GM21786 (cell line): ENCODE results near the gene PSMG2.

Experiments used
- ATAC-seq: cut with Tn5 transposase; IDR thresholded peaks from one replicate; pipeline ENCODE4 v1.9.1; 2021; ENCODE audit not compliant: unreplicated experiment

The PSMG2 gene, protein sequence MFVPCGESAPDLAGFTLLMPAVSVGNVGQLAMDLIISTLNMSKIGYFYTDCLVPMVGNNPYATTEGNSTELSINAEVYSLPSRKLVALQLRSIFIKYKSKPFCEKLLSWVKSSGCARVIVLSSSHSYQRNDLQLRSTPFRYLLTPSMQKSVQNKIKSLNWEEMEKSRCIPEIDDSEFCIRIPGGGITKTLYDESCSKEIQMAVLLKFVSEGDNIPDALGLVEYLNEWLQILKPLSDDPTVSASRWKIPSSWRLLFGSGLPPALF

DNA sequence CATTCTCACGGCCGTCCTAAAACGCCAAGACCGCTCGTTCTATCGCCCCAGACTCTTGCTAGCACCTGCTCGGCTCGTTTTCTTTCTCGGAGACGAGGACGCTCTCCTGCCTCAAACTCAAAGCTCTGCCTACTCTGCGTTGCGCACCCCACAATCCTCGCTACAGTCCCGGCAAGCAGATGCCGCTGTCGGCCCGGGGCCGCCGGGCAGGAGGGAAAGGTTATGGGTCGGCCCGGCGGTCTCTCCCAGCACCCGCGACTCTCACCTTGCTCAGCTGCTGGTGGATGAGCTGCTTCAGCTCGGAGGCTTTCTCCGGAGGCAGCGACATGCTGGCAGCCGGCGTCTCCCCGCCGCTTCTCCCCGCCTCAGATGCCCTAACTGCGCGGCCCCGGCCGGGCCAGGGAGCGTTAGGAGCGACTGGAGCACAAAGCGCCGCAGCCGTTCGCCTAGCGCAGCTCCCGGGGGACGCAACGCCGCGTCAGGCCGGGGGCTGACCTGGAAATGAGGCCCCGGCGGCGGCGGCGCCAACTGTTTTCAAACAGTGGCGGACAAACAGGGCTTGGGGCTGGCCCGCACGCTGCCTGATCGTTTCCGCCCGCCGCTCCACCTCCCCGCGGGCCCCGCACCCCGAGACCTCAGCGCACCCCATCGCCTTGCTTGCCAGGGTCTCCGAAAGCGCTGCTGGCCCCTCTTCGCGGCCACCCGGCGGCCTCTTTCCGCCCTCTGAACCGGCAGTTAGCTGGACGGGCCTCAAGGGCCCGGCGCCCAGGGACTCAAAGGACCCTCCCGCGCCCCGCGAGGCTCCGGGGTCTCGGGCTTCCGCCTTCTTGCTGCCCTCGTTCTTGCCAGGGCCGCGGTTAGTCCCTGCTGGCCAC lies at the start of gene PSMG2, which contains the start of gene CEP76:
TSS of gene PSMG2 (plus strand) at position 822 of the 875 bp plus-strand sequence. CDS start 66 bp downstream, outside the sequence.
TSS of gene CEP76 (minus strand) at position 503 of the 875 bp plus-strand sequence. CDS start at position 328, 175 bp downstream.
- ATAC-seq: peak; percentile 85

DNA sequence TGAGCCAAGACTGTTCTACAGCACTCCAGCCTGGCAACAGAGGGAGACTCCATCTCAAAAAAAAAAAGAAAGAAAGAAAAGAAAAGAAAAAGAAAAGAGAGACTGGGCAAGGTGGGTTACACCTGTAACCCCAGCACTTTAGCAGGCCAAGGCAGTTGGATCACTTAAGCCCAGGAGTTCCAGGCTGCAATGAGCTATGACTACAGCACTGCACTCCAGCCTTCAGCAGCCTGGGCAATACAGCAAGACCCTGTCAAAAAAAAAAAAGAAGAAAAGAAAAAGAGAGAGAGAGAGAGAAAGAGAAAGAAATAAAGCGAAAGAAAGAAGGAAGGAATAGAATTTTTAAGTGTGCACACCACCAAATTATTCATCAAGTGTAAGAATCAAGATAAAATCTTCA lies 47.9 kb upstream of the PSMG2 start:
- ATAC-seq: no peak

DNA sequence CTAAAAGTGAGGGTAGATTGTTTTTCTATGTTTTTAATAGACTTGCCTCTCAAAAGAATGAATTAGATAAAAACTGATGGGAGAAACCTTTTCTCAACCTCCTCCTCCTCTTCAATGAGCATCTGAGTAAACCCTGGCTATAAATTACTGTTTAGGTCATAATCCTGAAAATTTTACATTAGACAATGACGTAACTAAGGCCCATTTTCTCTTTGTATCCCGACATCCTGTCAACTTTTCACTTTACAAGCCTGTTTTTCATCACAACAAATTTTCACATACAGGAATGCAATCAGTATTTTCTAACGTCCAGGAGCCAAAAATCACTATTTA lies 46.3 kb upstream of the PSMG2 start:
- ATAC-seq: no peak

DNA sequence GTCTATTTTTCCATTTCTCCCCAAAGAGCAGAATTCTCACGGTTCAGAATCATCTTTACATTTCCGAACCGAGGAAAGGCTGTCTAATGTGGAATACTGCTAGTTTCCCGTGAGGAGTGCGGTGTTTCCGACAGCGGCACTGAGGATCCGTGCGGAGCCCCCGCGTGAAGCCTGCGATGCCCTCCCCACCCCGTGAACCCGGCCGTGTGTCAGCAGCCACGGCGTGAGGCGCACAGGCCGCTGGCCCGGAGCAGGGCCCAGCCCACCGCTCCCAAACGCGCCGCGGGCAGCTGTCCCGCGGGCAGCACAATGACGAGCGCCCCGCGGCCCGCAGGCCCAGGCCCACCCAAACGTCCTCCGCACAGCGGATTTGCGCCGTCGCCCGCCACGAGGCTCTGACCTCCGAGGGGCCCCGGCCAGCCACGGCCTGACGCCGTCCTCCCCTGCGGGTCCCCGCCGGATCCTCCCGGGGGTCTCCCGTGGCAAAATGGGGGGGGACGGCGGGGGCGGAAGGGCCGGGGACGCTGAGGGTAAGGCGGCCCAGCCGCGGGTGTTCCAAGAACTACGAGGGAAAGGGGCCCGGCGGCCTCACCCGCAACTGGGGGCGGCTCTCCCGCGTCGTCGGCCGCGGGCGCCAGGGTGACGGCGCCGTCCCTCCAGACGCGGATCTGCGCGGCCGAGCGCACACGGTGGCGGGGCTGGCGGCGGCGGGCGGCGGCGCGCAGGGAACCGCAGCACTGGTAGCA lies 45.7 kb upstream of the PSMG2 start:
- ATAC-seq: peak; percentile 25

DNA sequence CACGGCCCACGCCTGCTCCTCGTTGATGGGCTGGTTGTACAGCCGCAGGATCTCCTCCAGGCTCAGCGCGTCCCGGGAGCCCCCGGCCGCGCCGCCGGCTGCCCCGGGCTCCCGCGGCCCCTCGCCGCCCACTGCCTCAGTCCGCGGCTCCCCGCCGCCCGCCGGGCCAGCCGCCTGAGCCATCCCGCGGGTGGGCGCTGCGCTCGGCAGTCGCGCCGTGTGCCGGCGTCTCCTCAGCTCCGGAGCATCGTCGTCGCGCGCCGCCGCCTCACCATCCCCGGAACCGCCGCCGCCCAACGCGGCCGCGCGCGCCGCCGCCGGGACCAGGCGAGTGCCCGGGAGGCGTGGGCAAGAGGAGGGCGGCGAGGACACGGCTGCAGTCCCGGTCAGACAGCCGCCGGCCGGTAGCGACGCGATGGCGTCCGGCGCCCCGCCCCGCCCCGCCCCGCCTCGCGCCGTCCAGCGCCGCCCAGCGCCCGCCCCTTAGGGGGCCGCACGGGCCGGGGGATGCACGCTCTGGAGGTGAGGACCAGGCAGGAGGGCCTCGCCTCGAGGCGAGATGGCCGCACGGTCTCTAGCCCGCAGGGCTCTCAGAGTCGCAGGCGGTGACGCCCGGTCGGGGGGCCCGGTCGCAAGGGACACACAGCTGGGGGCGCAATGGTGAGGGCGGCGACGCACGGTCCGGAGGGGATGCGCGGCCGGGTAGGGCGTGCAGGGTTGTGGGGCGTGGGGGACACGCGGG lies 45.0 kb upstream of the PSMG2 start, which contains the start of gene SPIRE1:
TSS of gene SPIRE1 (minus strand) at position 424 of the 742 bp plus-strand sequence. CDS start at position 183, 241 bp downstream.
- ATAC-seq: peak; percentile 72

DNA sequence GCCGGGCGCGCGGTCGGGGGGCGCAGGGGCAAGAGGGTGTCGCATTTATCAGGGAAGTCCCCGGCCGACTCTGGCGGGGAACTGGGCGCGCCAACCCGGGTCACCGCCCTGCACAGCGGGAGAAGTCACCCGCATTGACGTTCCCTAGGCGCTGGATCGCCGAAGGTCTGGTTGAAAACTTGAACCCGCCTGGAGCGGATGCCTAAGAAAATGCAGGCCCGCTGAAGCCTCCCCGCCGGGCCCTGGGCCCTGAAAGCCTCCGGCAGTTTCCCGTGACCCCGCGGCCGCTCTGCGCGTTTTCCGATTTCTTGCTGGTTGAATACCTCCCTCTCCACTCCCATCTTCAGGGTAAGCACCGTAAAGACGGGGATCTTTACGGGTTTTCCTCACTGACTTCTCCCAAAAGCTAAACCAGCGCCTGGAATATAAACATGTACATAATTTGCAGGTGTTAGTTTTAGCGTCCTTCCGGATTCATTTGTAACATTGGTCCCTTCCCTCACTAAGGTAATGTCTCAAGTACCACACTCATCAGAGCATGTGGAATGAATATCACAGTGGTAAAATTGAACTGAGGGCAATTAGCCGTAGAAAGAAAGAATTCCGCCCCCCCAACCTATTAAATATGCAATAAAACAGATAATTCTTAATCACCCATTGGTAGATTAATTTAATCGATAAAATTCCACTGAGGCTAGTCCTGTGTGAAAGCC lies 44.3 kb upstream of the PSMG2 start:
- ATAC-seq: peak; percentile 16

DNA sequence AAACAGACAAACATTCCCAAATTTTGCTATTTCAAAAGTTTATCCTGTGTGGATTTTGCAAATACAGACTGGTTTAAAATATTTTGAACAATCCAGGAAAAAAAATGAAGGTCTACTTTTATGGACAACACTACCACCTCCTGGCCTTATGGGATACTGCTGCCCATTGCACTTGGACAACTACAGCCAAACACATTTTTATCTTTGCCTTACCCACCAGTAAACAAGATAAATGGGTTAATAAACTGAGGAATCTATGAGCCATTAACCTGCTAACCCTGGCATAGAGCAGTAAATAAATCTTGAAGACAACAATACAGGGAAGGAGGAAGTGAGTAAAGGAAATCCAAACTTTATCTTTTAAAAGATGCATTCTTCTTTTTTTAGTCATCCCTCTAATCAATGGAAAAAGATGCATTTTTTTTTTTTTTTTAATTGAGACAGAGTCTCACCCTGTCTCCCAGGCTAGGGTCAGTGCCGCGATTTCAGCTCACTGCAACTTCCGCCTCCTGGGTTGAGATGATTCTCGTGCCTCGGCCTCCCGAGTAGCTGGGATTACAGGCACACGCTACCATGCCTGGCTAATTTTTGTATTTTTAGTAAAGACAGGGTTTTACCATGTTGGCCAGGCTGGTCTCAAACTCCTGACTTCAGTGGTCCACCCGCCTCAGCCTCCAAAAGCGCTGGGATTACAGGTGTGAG lies 42.8 kb upstream of the PSMG2 start:
- ATAC-seq: no peak

DNA sequence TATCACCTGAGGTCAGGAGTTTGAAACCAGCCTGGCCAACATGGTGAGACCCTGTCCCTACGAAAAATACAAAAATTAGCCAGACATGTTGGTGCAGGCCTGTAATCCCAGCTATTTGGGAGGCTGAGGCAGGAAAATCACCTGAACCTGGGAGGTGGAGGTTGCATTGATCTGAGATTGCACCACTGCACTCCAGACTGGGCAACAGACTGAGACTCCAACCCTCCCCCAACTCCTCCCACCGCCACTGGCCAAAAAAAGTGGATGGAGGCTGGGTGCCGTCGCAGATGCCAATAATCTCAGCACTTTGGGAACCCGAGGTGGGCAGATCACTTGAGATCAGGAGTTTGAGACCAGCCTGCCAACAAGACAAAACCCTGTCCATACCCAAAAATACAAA lies 34.8 kb upstream of the PSMG2 start:
- ATAC-seq: no peak

DNA sequence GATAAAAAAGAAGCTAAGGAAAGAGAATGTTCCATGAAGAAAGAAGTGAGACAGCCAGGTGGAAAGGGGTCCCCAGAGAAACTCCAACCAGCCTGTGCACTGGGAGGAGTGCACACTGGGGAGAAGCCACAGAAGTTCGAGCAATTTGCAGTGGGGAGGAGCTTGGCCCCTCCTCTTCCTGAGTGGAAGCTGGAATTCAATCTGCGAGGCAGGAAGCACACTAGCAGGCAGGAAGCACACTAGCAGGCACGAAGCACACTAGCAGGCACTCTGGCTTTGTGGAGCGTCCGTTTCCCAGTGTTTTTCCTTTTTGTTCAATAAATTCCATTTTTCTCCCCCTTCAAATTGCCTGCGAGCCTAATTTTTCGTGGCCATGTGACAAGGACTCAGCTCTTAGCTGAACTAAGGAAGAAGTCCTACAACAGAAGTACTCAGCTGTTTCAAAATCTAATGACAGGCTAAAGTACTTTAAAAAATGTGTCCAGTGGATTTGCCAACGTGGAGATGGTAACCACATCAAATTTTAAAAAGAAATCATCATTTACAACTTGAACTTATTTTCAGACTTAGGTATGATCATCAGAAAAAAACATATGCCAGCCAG lies 23.6 kb upstream of the PSMG2 start:
- no peak for ATAC-seq

DNA sequence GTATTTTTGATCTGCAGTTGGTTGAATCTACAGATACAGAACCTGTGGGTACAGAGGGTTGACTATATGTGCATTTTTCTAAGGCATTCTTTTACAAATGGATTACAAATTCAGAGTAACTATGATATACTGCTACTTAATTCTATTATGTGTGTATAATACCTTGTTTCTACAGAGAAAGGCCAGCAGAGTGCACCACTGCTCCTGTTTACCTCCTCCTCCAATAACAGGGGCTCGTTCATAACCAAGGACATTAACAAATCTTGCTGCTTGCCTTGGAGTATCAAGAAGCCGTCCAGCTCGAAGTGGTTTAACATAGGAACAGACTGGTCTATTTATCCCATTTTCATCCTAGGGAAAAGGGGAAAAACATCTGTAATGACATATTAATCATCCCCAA lies 16.7 kb upstream of the PSMG2 start:
- no peak for ATAC-seq

DNA sequence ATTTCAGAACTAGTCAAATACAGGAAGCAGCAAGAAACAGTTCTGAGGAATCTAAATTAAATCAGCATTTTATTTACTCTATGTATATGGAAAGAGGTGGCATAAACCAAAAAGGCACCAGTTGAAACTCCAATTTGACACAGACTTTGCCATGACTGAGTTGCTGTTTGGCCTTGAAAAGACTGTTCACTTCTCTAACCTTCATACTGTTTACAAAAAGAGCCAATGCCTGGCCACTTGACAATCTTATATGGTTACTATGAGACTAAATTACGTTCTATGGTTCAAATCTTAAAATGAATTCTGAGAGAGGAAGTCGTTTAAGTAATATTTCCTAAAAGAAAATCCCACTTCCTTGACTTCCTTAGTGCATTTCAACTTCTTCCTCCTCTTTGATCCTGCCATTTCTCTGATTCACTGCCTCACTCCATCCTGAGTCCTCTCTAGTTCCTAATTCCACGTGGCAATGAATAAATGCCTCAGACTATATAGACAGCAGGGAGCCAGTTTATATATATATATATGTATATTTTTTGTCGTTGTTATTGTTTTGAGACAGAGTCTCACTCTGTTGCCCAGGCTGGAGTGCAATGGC lies 13.5 kb upstream of the PSMG2 start:
- no peak for ATAC-seq

DNA sequence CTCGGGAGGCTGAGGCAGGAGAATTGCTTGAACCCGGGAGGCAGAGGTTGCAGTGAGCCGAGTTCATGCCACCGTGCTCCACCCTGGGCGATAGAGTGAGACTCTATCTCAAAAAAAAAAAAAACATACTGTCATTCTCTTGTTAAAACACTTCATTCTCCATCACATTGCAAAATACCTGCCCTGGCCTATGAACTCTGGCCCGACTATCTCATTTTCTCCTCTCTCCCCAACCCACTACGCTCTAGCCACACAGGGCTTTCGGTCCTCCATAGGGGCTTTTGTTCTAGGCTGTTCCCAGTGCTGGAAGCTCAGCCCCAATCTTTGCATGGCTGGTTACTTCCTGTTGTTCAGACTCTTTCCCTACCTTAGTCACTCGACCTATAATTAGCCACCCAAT lies 10.6 kb upstream of the PSMG2 start:
- ATAC-seq: no peak

DNA sequence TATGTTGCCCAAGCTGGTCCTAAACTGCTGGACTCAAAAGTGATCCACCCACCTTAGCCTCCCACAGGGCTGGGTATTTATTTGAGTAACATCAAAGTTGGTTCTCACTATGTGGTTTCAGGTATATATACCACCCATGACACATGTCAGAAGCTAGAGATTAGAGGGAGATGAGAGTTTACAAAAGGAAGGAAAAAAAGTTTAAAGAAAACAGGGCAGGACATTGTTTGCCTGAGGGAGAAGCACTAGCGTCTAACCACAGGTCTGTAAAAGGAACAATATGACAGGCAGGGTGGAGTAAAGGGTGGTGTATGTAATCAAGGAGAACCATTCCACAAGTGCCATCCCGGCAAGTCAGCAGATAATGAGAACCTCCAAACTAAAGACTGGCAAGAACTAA lies 8.8 kb upstream of the PSMG2 start:
- ATAC-seq: no peak

DNA sequence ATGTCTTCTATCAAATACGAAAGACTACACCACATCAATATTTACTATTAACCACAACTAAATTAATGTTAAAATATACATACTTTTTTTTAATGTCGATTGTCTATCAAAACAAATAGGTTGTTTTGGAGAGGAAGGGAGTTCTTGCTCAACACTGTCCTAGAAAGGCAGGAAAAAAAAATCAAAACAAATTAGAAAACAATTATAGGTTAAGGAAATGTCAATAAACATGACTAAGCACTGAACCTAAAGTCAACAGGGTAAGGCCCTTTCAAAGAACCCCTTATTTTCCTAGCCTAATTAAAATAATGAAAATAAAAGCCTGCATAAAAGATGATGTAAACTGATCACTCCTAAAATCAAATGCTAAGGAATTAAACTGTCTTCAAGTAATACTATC lies 3.1 kb upstream of the PSMG2 start:
- ATAC-seq: no peak

DNA sequence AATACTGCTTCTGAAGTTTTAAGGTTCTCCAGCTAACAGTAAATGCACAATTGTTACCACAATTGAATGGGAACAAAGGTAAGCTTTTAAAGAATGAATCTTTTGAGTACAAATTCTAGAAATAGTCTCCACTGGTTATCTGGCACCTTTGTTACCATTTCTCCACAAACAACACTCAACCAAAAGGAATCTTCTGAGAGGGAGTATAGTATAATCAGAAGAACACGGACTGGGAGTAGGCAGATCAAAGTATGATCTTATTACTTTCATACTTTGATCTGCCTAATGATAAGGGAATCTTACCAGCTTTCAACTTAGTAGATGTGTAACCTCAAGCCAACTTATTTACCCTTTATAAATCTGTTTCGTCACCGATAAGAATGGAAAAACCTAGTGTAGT lies 1.7 kb upstream of the PSMG2 start:
- no peak for ATAC-seq

DNA sequence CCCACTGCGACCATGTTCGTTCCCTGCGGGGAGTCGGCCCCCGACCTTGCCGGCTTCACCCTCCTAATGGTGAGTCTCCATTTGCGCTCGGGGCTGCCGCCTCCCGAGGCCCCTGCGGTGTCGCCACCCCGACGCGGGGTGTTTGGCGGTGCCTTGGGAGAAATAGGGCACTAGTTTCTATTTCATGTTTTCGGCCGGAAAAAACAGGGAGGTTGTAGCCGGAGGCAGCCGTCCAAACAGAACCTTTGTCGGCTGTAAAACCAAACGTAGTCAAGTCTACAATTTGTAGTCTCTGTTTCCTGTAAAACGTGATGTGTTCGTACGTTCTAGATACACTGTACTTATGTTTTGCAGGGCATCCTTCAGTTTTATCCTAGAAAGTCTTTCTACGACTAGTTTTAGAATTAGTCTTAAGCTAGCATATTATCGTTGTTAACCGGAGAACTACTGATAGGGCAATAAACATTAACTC lies 290 bp downstream of the PSMG2 start:
- no peak for ATAC-seq

DNA sequence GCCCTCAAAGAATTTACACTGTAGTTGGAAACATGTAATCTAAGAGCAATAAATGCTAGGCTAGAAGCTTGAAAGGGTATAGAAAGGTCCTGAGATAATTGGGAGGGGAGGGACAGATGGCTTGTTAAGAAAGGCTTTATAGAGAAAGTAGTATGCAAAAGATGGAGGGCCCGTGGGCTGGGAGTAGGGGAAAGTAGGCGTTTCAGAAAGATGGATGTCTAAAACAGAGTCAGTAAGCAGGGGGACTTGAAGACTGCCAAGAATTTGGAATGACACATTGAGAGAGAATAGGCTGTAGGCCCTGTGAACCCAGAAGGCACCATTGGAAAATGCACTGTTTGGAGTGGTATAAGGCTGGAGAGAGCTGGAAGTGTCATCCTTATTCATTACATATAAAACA lies 822 bp downstream of the PSMG2 start:
- no peak for ATAC-seq

DNA sequence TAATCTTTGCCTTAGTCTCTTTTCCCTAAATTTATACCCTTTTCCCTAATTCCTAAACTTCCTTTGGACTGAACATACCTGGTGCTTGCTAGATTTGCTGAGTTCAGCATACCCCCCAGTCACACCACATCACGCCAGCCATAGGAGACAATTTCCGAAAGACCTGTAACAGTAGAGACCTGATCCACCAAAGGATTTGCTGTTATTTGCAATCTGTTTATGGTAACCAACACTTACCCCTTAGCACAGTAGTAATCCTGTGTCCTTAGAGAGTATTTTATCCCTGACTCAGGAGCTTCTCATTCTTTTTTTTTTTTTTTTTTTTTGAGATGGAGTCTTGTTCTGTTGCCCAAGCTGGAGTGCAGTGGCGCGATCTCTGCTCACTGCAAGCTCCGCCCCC lies 8.6 kb downstream of the PSMG2 start:
- no peak for ATAC-seq
